ENCODE data around the gene RBMS1. TPM values are rescaled to one million over a fixed set of nuclear protein-coding genes. Genes with fewer than 3 reads are reported as not detected.

The RBMS1 gene
- total and polyA plus RNA-seq, 2 of the 13 experiments (the other 11 are each of a cell fraction or from before 2014, with no cell fraction given) = 55.5 to 110 TPM

DNA sequence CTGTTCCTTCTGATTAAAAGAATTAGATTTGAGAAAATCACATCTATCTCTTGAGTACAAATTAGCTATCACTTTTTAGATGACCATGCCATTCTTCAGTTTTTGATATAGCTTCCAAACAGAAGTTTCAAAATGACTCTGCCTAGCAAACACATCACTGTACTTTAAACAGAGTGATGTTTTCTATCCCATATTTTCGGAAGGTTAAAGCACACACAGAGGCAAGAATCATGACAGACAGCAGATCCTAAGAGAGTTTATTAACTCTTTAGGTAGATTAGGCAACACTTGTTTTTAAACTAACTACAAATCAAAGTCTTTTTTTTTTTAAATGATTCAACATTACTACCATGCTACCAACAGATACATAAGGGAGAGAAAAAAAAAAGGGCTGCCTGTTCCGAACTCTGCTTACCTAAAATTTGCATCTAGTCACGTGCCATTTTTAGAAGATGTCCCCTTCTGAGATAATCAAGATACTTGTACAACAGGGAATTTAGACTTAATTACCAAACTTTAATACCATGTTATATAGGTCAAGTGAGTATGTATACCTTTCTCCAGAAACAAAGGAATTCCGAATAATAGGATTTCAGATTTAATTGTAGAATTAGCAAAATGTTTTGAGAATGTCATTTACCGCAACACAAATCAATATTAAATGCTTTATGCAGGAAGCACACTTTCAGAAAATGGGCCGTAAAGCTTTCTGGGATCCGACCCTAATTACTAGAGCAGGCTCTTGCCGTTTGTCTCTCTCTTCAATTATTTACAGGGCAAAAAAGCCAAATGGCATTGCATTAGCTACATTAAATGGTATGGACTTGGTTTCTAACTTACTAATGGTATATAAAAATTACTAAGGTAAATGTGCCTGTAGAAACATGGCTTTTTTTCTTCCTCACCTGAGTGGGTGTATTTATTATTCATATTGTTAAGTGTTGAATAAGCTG lies 2.6 kb downstream of the RBMS1 start (continued):
- TF ChIP-seq, protein P1, sequence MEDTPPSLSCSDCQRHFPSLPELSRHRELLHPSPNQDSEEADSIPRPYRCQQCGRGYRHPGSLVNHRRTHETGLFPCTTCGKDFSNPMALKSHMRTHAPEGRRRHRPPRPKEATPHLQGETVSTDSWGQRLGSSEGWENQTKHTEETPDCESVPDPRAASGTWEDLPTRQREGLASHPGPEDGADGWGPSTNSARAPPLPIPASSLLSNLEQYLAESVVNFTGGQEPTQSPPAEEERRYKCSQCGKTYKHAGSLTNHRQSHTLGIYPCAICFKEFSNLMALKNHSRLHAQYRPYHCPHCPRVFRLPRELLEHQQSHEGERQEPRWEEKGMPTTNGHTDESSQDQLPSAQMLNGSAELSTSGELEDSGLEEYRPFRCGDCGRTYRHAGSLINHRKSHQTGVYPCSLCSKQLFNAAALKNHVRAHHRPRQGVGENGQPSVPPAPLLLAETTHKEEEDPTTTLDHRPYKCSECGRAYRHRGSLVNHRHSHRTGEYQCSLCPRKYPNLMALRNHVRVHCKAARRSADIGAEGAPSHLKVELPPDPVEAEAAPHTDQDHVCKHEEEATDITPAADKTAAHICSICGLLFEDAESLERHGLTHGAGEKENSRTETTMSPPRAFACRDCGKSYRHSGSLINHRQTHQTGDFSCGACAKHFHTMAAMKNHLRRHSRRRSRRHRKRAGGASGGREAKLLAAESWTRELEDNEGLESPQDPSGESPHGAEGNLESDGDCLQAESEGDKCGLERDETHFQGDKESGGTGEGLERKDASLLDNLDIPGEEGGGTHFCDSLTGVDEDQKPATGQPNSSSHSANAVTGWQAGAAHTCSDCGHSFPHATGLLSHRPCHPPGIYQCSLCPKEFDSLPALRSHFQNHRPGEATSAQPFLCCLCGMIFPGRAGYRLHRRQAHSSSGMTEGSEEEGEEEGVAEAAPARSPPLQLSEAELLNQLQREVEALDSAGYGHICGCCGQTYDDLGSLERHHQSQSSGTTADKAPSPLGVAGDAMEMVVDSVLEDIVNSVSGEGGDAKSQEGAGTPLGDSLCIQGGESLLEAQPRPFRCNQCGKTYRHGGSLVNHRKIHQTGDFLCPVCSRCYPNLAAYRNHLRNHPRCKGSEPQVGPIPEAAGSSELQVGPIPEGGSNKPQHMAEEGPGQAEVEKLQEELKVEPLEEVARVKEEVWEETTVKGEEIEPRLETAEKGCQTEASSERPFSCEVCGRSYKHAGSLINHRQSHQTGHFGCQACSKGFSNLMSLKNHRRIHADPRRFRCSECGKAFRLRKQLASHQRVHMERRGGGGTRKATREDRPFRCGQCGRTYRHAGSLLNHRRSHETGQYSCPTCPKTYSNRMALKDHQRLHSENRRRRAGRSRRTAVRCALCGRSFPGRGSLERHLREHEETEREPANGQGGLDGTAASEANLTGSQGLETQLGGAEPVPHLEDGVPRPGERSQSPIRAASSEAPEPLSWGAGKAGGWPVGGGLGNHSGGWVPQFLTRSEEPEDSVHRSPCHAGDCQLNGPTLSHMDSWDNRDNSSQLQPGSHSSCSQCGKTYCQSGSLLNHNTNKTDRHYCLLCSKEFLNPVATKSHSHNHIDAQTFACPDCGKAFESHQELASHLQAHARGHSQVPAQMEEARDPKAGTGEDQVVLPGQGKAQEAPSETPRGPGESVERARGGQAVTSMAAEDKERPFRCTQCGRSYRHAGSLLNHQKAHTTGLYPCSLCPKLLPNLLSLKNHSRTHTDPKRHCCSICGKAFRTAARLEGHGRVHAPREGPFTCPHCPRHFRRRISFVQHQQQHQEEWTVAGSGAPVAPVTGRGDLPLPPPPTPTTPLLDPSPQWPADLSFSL (CRISPR knock-in tag; IDR thresholded peaks at IDR 0.05) = no peak
- peak; percentile 65 for TF ChIP-seq CEBPG (CRISPR knock-in tag; IDR thresholded peaks at IDR 0.05)
- 0 out of 2 replicates have a peak, but pooled peaks have one; percentile 22 for TF ChIP-seq KLF6 (CRISPR knock-in tag; IDR thresholded peaks at IDR 0.05)
- TF ChIP-seq GABPA (IDR thresholded peaks at IDR 0.05; ENCODE audit: low read depth, low read length) = no peak
- 0 out of 2 replicates have a peak, but pooled peaks have one; percentile 23 for TF ChIP-seq GABPA (CRISPR knock-in tag; IDR thresholded peaks at IDR 0.05; ENCODE audit: low read depth)
- no peak for TF ChIP-seq ERF (CRISPR knock-in tag; IDR thresholded peaks at IDR 0.05)
- no peak for TF ChIP-seq SOX6 (IDR thresholded peaks at IDR 0.05)
- TF ChIP-seq SOX6 (CRISPR knock-in tag; IDR thresholded peaks at IDR 0.05) = peak; percentile 24; the same call in 1 of the 2 replicates
- TF ChIP-seq, protein P2, sequence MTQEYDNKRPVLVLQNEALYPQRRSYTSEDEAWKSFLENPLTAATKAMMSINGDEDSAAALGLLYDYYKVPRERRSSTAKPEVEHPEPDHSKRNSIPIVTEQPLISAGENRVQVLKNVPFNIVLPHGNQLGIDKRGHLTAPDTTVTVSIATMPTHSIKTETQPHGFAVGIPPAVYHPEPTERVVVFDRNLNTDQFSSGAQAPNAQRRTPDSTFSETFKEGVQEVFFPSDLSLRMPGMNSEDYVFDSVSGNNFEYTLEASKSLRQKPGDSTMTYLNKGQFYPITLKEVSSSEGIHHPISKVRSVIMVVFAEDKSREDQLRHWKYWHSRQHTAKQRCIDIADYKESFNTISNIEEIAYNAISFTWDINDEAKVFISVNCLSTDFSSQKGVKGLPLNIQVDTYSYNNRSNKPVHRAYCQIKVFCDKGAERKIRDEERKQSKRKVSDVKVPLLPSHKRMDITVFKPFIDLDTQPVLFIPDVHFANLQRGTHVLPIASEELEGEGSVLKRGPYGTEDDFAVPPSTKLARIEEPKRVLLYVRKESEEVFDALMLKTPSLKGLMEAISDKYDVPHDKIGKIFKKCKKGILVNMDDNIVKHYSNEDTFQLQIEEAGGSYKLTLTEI (CRISPR knock-in tag; conservative IDR thresholded peaks at IDR 0.05) = no peak
- 0 out of 2 replicates have a peak, but pooled peaks have one; percentile 10 for TF ChIP-seq HDAC2 (CRISPR knock-in tag; IDR thresholded peaks at IDR 0.05)
- peak; percentile 92 for TF ChIP-seq ZNF652 (CRISPR knock-in tag; IDR thresholded peaks at IDR 0.05; ENCODE audit: borderline replicate concordance, low read depth)
- TF ChIP-seq FOXJ3 (CRISPR knock-in tag; IDR thresholded peaks at IDR 0.05; ENCODE audit: borderline replicate concordance) = peak; percentile 18; the same call in 1 of the 2 replicates
- TF ChIP-seq HNF4A (CRISPR knock-in tag; IDR thresholded peaks at IDR 0.05) = peak; percentile 62; the same call in 1 of the 2 replicates
- TF ChIP-seq, protein P3, sequence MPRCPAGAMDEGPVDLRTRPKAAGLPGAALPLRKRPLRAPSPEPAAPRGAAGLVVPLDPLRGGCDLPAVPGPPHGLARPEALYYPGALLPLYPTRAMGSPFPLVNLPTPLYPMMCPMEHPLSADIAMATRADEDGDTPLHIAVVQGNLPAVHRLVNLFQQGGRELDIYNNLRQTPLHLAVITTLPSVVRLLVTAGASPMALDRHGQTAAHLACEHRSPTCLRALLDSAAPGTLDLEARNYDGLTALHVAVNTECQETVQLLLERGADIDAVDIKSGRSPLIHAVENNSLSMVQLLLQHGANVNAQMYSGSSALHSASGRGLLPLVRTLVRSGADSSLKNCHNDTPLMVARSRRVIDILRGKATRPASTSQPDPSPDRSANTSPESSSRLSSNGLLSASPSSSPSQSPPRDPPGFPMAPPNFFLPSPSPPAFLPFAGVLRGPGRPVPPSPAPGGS (CRISPR knock-in tag; IDR thresholded peaks at IDR 0.05) = no peak
- no peak for TF ChIP-seq ZNF83 (CRISPR knock-in tag; IDR thresholded peaks at IDR 0.05; ENCODE audit: borderline replicate concordance)
- no peak for TF ChIP-seq ZNF44 (CRISPR knock-in tag; IDR thresholded peaks at IDR 0.05)
- no peak for TF ChIP-seq ZNF546 (CRISPR knock-in tag; conservative IDR thresholded peaks at IDR 0.05)

Measured in HepG2 (cell line).